PC-3 (cell line): ENCODE measurements around the gene ENTPD2. TPM values are rescaled to one million over a fixed set of nuclear protein-coding genes. Genes with fewer than 3 reads are reported as not detected.

Source experiments
- ATAC-seq: fragments of 200-7000 bp; cut with Tn5 transposase; 2 replicates; pipeline ENCODE4 v1.9.1; 2020; ENCODE audit warnings: mild to moderate bottlenecking, moderate library complexity
- BruUV-seq: library from RNA; stranded (reverse); fragments of 400-500 nt; replicated peaks from 2 replicates; lab custom pipeline; 2021; lab: Mats Ljungman, UMichigan
- CTCF ChIA-PET: fragments of 300-600 bp; sonication (Branson Sonifier 250); formaldehyde crosslinking; loops from one replicate; lab custom pipeline; 2022; ENCODE audit warnings: antibody characterized with exemption; lab: Charles Lee
- POLR2A ChIA-PET: fragments of 300-600 bp; sonication (Branson Sonifier 250); formaldehyde crosslinking; loops from one replicate; lab custom pipeline; 2022; ENCODE audit warnings: antibody characterized with exemption; ENCODE audit not compliant: unreplicated experiment; lab: Charles Lee
- DNase-seq: peaks from one replicate; pipeline ENCODE4 v3.0.0-alpha.2; 2015
- H2AFZ ChIP-seq: fragments of 300-600 bp; sonication (generic); 2 replicates; pipeline ENCODE4 v1.6.0; 2016; ENCODE audit warnings: antibody characterized with exemption, low read length
- H3F3A ChIP-seq: fragments of 300-600 bp; sonication (generic); one replicate; pipeline ENCODE4 v1.6.0; 2017; ENCODE audit warnings: antibody characterized with exemption, low read length, control low read depth, mild to moderate bottlenecking; ENCODE audit not compliant: unreplicated experiment
- H3K27ac ChIP-seq: fragments of 300-600 bp; sonication (generic); 2 replicates; pipeline ENCODE4 v1.5.1; 2016; ENCODE audit warnings: mild to moderate bottlenecking, low read length
- H3K27me3 ChIP-seq: fragments of 300-600 bp; sonication (generic); 2 replicates; pipeline ENCODE4 v1.6.1; 2016; ENCODE audit warnings: low read length, mixed read lengths
- H3K36me3 ChIP-seq: fragments of 300-600 bp; sonication (generic); 2 replicates; pipeline ENCODE4 v1.6.1; 2016; ENCODE audit warnings: low read depth, mixed run types, low read length, mixed read lengths
- H3K4me1 ChIP-seq: fragments of 300-600 bp; sonication (generic); 2 replicates; pipeline ENCODE4 v1.5.1; 2016; ENCODE audit warnings: low read length; ENCODE audit not compliant: insufficient read depth
- H3K4me2 ChIP-seq: fragments of 300-600 bp; sonication (generic); 2 replicates; pipeline ENCODE4 v1.6.0; 2016; ENCODE audit warnings: low read length
- H3K4me3 ChIP-seq: fragments of 300-600 bp; sonication (generic); 2 replicates; pipeline ENCODE4 v1.5.1; 2016; ENCODE audit warnings: mild to moderate bottlenecking, low read length, mixed read lengths
- H3K79me2 ChIP-seq: fragments of 300-600 bp; sonication (generic); 2 replicates; pipeline ENCODE4 v1.6.1; 2017; ENCODE audit warnings: low read length, mixed read lengths
- H3K9ac ChIP-seq: fragments of 300-600 bp; sonication (generic); 2 replicates; pipeline ENCODE4 v1.6.0; 2016; ENCODE audit warnings: mild to moderate bottlenecking, low read length
- H3K9me2 ChIP-seq: fragments of 300-600 bp; sonication (generic); replicated peaks from 2 replicates; pipeline ENCODE4 v1.6.1; 2016; ENCODE audit warnings: mixed run types, low read length, mixed read lengths
- H3K9me3 ChIP-seq: fragments of 300-600 bp; sonication (generic); 2 replicates; pipeline ENCODE4 v1.6.1; 2016; ENCODE audit warnings: low read length, mixed read lengths
- H4K20me1 ChIP-seq: fragments of 300-600 bp; sonication (generic); 2 replicates; pipeline ENCODE4 v1.6.1; 2016; ENCODE audit warnings: low read length, mixed read lengths
- CTCF ChIP-seq: fragments of 300-600 bp; sonication (generic); conservative IDR thresholded peaks from 2 replicates; pipeline ENCODE4 v1.5.1; 2017; ENCODE audit warnings: antibody characterized with exemption, low read depth, mild to moderate bottlenecking, low read length
- EZH2 ChIP-seq: fragments of 300-600 bp; sonication (generic); IDR thresholded peaks from one replicate; pipeline ENCODE4 v1.6.1; 2017; ENCODE audit warnings: antibody characterized with exemption, mild to moderate bottlenecking, low read length; ENCODE audit not compliant: unreplicated experiment
- EZH2phosphoT487 ChIP-seq: fragments of 300-600 bp; sonication (generic); IDR thresholded peaks from 2 replicates; pipeline ENCODE4 v1.6.1; 2018; ENCODE audit warnings: mild to moderate bottlenecking, antibody characterized with exemption, low read length, borderline replicate concordance
- intact Hi-C: fragments of 100-400 bp; cut with micrococcal nuclease; formaldehyde crosslinking; loops from 2 replicates; pipeline ENCODE4 v1.9.0; 2023
- total RNA-seq: library from RNA; depleted of rRNA; stranded (reverse); fragments of >200 nt; gene quantifications from 2 replicates; pipeline ENCODE4 v1.2.3, GENCODE V29; 2014

The ENTPD2 gene
- total RNA-seq, 1 experiment from 2014 or later: 1.3 TPM

DNA sequence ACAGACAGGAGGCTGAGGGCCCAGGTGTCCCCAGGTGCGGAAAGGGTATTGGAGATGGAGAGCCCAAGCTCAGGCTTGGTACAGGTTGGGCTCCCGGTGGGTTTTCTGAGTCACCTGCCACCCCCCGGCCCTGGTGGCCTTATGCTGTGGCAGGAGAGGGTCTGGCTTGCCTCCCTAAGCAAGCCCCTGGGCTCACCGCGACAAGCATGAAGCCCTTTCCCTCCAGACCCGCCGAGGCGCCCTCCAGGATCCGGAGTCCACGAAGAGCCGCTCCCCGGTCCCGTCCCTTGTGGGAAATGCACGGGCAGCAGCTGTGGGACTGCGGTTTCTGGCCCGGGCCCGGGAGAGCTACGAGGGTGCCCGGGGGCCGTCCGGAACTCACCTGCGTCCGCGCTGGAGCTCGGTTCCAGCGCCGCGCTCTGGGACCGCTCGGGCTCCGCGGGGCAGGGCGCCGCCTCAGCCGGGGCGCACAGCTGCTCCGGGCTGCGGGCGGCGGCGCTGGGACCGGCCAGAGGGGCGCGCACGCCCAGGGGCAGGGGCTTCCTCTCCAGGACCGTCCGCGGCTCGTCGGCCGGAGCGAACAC lies 15.7 kb upstream of the ENTPD2 start:
- POLR2A ChIA-PET: interaction anchor here (0.7 kb wide), 1 partner anchor 120 kb away, joined by 10 read pairs; no protein-coding TSS in a partner anchor
- peak overlapping the region; percentile 84 for H3K4me3 ChIP-seq
- peak; percentile 25 for ATAC-seq

DNA sequence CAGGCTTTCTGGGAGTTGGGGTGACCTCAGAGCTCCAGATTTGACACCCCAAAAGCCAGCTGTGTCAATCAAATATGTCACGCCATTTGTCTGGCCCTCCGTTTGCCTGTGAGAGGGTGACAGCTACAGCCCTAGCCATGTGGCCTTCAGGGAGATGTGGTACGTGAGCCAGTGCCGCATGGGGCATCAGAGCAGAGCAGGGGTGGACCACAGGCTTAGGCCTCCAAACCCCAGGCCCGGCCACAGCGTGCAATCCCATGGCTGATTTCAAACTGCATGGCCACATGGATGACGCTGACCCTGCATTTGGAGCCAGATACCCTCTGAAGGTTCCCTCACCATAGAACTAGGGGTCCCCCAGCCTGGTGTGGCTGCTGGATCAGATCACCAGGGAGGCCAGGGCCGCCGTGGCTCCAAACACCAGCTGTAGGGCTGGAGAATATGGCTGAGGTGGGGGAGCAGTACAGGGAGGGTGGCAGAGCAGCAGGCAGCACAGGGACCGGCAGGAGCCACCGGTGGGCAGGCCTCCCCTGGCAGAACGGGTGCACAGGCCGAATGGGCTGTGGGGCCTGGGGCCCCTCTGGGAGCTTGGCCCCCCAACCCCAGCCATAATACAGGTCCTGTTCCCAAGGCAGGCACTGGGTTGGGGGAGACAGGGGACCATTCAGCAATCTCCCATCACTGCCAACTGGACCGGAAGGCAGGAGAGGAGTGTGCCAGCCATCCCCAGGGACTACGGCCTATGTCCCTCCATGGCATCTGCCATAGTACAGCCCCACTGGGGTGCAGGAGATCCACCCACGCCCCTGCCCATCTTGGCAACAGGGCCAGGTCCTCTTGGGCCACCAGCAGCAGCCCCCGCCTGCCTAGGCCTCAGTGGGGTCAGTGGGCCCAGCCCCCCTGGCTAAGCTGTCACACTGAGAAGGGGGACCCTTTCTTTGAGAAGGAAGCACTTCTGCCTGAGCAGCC lies 15.0 kb upstream of the ENTPD2 start:
- intact Hi-C loops: no loop called here
- peaks cover 30% of the 10 kb centered on the region for H3K79me2 ChIP-seq
- H4K20me1 ChIP-seq: peaks cover 13% of the 10 kb centered on the region; the same call in 1 of the 2 replicates
- peaks cover 20% of the 10 kb centered on the region for H3K4me1 ChIP-seq
- ChIA-PET CTCF (interaction anchor here (1.2 to 1.4 kb wide), 2 partner anchors 22 to 39 kb away, joined by 5 to 10 read pairs; partner anchors contain the start of gene NPDC1), POLR2A (interaction anchor here (0.6 kb wide), 1 partner anchor 22 kb away, joined by 20 read pairs; no protein-coding TSS in a partner anchor)
- peak overlapping the region; percentile 47; the same call in 1 of the 2 replicates for H3K9ac ChIP-seq
- H3K9me2 ChIP-seq: no peaks in the 10 kb centered on the region
- no TSS peak for BruUV-seq
- H2AFZ ChIP-seq: no peak overlapping the region
- no peak for ATAC-seq
- H3F3A ChIP-seq: peaks cover 2% of the 10 kb centered on the region
- TF ChIP-seq EZH2 (no peak), CTCF (no peak), EZH2phosphoT487 (no peak)
- peak overlapping the region; percentile 84 for H3K4me3 ChIP-seq
- H3K27ac ChIP-seq: no peak overlapping the region
- H3K36me3 ChIP-seq: no peaks in the 10 kb centered on the region
- H3K9me3 ChIP-seq: no peaks in the 10 kb centered on the region
- H3K4me2 ChIP-seq: peak overlapping the region; percentile 95
- H3K27me3 ChIP-seq: no peaks in the 10 kb centered on the region
- DNase-seq: no peak

More for the DNA sequence above, 15.7 kb upstream of the ENTPD2 start:
- Histone ChIP-seq H3K9me2 (no peaks in the 10 kb centered on the region), H4K20me1 (peaks cover 13% of the 10 kb centered on the region; the same call in 1 of the 2 replicates), H3K27me3 (no peaks in the 10 kb centered on the region), H3K9me3 (no peaks in the 10 kb centered on the region), H3K27ac (no peak overlapping the region), H3F3A (peaks cover 2% of the 10 kb centered on the region), H2AFZ (no peak overlapping the region), H3K36me3 (no peaks in the 10 kb centered on the region), H3K79me2 (peaks cover 30% of the 10 kb centered on the region), H3K4me2 (peak overlapping the region; percentile 95), H3K9ac (peak overlapping the region; percentile 47; the same call in 1 of the 2 replicates), H3K4me1 (peaks cover 20% of the 10 kb centered on the region)
- no TSS peak for BruUV-seq
- intact Hi-C loops: loop anchor here (1.0 kb wide), 1 partner anchor 17 kb away; the partner anchor contains the start of gene MAN1B1
- TF ChIP-seq EZH2 (no peak), CTCF (no peak), EZH2phosphoT487 (no peak)
- CTCF ChIA-PET: interaction anchor here (0.9 to 1.2 kb wide), 2 partner anchors 23 to 40 kb away, joined by 4 to 12 read pairs; partner anchors contain the start of gene NPDC1
- DNase-seq: no peak
